Measurements from ENCODE around the gene ATG4D.
A peak's percentile ranks its signal among the peaks of the same experiment; 100 is the strongest.

- TF ChIP-seq CTCF (IDR thresholded peaks at IDR 0.05): peak; percentile 22 to 62 (median 40)
- peak; percentile 61 to 93 for TF ChIP-seq POLR2A (IDR thresholded peaks at IDR 0.05)
Observed at GRCh38 chr19:10568826-10569651, 25.3 kb downstream of the ATG4D start, which contains the start of gene CDKN2D.
